Peyer's patch (tissue), 4 donors: ENCODE measurements around the gene NLRP12.

Source experiments
- CTCF ChIP-seq, 6 experiments: fragments of 450-650 bp in 4 of 6; fragments of 200-600 bp in 2 of 6; sonication (generic) in 1 of 6; IDR thresholded peaks; one replicate each; pipeline ENCODE4 v1.5.1; 2017 to 2019; ENCODE audit warnings: antibody characterized with exemption in 6 of 6, mild to moderate bottlenecking in 3 of 6, moderate library complexity in 1 of 6
- POLR2A ChIP-seq, 2 donors: fragments of 450-650 bp; IDR thresholded peaks; one replicate each; pipeline ENCODE4 v1.5.1; 2017; ENCODE audit warnings: antibody characterized with exemption in 2 of 2, mild to moderate bottlenecking in 2 of 2, moderate library complexity in 2 of 2

DNA sequence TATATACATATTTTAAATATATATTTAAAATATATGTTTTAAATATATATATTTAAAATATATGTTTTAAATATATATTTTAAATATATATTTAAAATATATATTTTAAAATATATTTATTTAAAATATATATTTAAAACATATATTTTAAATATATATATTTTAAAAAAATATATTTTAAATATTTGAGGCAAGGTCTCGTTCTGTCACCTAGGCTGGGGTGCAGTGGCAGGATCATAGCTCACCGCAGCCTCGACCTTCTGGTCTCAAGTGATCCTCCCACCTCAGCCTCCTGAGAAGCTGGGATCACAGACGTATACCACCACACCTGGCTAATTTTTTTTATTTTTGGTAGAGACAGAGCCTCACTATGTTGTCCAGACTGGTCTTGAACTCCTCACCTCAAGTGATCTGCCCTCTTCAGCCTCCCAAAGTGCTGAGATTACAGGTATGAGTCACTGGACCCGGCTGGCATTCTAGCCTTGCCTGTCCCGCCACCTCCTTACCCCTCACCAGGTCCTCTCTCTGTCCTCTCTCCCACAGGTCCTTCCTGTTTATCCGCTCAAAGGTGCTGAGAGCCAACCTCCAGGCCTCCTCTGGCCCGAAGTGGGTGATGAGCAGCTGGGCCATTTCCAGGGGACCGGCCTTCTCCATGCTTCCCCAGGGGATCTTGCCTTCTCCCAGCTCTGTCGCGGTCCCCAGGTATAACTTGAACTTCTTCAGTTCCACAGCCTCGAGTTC lies 564 bp downstream of the NLRP12 start:
- TF ChIP-seq CTCF (IDR thresholded peaks at IDR 0.05) (no peak), POLR2A (IDR thresholded peaks at IDR 0.05) (no peak)
